Endothelial cell of umbilical vein (primary cell): ENCODE results near the gene SETSIP.

Experiments used
- CTCF ChIP-seq, 2 donors: IDR thresholded peaks; 1 replicate in 1 of 2; 2 replicates in 1 of 2; pipeline ENCODE4 v1.5.1; 2011; ENCODE audit warnings: low read length in 2 of 2, mild to moderate bottlenecking in 2 of 2, moderate library complexity in 2 of 2, control low read depth in 1 of 2, inconsistent platforms in 1 of 2, low read depth in 1 of 2; ENCODE audit not compliant: insufficient read depth in 1 of 2; ENCODE audit errors: extremely low read depth in 1 of 2
- EZH2 ChIP-seq: IDR thresholded peaks from 2 replicates; pipeline ENCODE4 v1.6.1; 2012; ENCODE audit warnings: borderline replicate concordance, low read depth, mild to moderate bottlenecking, moderate library complexity, low read length, inconsistent platforms; ENCODE audit not compliant: severe bottlenecking
- FOS ChIP-seq: IDR thresholded peaks from 2 replicates; pipeline ENCODE4 v1.6.1; 2011; ENCODE audit warnings: mild to moderate bottlenecking, low read length, moderate library complexity, borderline replicate concordance; ENCODE audit not compliant: insufficient read depth
- GATA2 ChIP-seq: IDR thresholded peaks from 2 replicates; pipeline ENCODE4 v1.7.0; 2011; ENCODE audit warnings: low read depth, mild to moderate bottlenecking, moderate library complexity, mixed read lengths, low read length; ENCODE audit not compliant: insufficient read length, insufficient read depth
- JUN ChIP-seq: IDR thresholded peaks from 2 replicates; pipeline ENCODE4 v1.6.1; 2011; ENCODE audit warnings: borderline replicate concordance, low read depth; ENCODE audit not compliant: insufficient read length, insufficient read depth
- MAX ChIP-seq: IDR thresholded peaks from 2 replicates; pipeline ENCODE4 v1.6.1; 2011; ENCODE audit not compliant: insufficient read depth, insufficient read length
- MYC ChIP-seq: IDR thresholded peaks from one replicate; pipeline ENCODE4 v1.6.1; 2011; ENCODE audit warnings: mild to moderate bottlenecking, low read depth, low read length
- POLR2A ChIP-seq: IDR thresholded peaks from 2 replicates; pipeline ENCODE4 v1.6.1; 2012; ENCODE audit warnings: low read depth, mild to moderate bottlenecking, control low read depth, low read length
- POLR2AphosphoS5 ChIP-seq: IDR thresholded peaks from 2 replicates; pipeline ENCODE4 v1.6.1; 2012; ENCODE audit warnings: low read depth, mild to moderate bottlenecking, control low read depth, low read length, moderate library complexity; ENCODE audit not compliant: insufficient read depth

DNA sequence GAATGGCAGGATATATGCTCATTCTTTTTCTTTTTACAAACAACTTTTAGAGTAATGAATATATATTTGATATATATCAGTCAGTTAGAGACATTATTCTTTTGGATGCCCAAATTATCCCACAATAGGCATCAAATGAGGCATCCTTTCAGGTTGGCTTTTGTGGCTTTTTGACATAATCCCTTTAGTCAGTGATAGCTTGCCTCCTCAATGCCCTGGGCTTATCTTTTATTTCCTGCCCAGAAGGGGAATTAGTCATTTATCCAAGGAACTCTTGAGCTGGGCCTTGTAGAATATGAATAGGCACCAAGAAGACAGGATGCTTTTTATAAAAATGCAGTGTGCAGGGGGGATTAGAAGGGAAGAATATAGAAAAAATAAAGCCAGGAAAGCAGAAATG is 23.3 kb downstream of the SETSIP start:
- TF ChIP-seq CTCF (IDR thresholded peaks at IDR 0.05; ENCODE audit: extremely low read depth in 1 of 2, insufficient read depth in 1 of 2, low read depth in 1 of 2, low read length in 2 of 2) = no peak
- TF ChIP-seq POLR2A = no peak
- TF ChIP-seq EZH2 = no peak
- TF ChIP-seq POLR2AphosphoS5 = no peak
- no peak for TF ChIP-seq MAX
- TF ChIP-seq JUN = no peak
- TF ChIP-seq FOS = no peak
- TF ChIP-seq MYC = no peak
- no peak for TF ChIP-seq GATA2
